CD4-positive, alpha-beta T cell treated with Interleukin-15 for 4 hours (primary cell): ENCODE measurements around the gene NLRP10.
A peak's percentile ranks its signal among the peaks of the same experiment; 100 is the strongest.
"Not testable (repeated sequence)": the region's sequence is repeated elsewhere in the genome, so short reads cannot be mapped to it uniquely, and the experiment has no call there.

Experiments
- DNase-seq: peaks from one replicate; pipeline ENCODE4 v3.0.0-alpha.2; 2020; ENCODE audit warnings: low spot score

The NLRP10 gene, protein sequence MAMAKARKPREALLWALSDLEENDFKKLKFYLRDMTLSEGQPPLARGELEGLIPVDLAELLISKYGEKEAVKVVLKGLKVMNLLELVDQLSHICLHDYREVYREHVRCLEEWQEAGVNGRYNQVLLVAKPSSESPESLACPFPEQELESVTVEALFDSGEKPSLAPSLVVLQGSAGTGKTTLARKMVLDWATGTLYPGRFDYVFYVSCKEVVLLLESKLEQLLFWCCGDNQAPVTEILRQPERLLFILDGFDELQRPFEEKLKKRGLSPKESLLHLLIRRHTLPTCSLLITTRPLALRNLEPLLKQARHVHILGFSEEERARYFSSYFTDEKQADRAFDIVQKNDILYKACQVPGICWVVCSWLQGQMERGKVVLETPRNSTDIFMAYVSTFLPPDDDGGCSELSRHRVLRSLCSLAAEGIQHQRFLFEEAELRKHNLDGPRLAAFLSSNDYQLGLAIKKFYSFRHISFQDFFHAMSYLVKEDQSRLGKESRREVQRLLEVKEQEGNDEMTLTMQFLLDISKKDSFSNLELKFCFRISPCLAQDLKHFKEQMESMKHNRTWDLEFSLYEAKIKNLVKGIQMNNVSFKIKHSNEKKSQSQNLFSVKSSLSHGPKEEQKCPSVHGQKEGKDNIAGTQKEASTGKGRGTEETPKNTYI

DNA sequence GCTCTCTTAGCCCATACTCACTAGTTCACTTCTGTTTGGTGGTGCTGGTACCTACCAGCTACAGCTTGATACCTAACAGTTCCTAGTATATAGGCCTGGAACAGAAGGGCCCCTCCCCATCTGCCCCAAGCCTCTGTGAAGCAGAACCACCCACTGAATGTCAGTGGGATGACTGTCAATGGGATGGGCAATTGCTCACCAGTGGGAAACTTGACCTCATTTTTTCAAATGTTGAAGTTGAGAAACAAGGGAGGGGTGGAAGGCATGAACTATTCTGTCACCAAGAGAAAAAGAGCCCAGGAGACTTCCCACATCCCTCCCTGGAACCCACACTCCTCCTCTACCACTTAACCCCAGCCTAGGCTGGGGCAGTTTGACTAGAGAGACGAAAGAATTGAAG, at the start of gene NLRP10:
Gene NLRP10 (minus strand): TSS at position 62 of the 400 bp plus-strand sequence. CDS start 1,952 bp downstream, outside the sequence.
- no peak for DNase-seq

DNA sequence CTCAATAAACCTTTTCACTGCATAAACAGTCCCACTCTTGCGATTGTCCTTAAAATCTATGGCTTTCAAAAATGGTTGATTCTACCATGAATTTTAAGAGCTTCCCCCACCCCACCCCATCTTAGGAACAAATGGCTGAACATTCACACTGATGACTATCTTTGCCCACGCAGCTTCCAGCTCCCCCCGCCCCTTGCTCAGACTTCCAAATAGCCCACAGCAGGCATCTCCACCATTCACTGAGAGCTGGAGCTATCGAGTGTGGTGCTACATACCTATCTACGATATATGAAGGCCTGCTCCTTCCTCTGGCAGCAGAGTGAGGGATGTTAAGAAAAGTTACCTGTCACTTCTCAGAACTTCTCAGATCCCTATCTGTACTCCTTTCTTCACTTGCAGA, 48.6 kb upstream of the NLRP10 start:
- DNase-seq: no peak

DNA sequence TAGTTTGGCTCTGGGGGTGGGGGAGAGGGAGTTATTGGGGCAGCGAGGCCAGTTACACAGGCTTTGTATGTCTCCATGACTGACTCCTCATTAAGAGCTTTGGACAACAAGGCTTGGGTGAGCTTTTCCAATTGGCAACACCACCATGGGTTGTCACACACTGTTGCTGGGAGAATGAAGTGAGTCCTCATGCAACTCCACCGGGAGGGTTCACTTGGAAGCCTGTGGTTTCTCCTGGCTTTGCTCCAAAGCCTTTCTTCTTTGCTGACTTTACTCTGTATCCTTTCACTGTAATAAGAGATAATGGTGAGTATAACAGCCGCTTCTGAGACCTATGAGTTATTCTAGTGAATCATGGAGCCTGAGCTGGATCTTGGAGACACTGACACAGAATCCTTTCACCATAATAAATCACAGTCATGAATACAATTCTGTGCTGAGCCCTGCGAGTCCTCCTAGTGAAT, 46.8 kb upstream of the NLRP10 start:
- DNase-seq: no peak

DNA sequence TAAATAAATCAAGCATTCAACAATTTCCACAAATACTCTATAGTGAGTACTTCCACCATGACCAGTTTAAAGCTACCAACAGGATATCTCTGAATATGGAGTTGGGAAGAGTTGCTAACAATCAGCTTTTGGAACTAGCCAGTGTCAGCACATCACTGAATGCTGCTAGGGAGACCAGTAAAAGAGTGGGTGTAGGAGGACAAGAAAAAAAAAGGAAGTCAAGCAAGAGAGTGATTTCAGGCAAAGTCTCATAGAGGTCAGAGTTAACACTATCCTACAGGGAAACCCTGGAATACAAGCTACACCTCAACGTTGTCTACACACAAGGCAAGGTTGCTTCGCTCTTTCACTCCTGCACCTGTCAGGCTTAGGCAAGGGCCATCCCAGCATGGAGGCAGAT, 46.1 kb upstream of the NLRP10 start:
- no peak for DNase-seq

DNA sequence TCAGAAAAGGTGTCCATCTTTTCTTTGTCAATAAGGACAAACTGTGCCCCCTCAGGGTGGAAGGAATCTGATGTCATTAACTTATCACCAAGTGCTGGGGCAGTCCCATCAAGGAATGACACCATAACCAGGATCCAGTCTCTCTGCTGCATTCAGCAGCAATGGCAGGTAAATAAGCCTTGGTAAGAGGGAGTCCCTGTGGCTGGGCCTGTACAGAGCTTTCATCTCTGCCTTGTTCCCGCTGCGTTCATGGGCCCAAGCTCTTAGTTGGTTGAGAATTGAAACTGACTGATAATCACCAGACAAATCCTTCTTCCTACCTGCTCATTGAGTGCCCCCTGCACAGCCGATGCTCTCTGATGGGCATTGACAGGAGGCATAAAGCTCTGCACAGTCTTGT, 44.6 kb upstream of the NLRP10 start:
- no peak for DNase-seq

DNA sequence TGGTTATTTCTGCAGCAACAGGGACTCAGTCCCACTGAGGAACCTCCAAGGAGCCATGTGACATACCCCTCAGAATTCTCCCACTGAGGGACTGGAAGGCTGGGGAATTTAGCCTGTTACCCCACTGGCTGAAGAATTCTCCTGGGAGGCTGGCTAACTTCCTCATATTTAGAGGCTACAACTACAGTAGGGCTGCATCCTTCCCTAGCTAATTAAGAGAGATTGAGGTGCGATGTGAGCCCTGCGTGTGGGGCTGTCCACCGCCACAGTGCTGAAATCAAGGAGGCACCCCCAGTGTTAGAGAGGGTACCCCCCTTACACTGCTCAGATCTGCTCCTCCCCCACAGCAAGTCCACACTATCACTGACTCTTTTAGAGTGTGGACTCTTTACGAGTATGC, 43.0 kb upstream of the NLRP10 start:
- no peak for DNase-seq

DNA sequence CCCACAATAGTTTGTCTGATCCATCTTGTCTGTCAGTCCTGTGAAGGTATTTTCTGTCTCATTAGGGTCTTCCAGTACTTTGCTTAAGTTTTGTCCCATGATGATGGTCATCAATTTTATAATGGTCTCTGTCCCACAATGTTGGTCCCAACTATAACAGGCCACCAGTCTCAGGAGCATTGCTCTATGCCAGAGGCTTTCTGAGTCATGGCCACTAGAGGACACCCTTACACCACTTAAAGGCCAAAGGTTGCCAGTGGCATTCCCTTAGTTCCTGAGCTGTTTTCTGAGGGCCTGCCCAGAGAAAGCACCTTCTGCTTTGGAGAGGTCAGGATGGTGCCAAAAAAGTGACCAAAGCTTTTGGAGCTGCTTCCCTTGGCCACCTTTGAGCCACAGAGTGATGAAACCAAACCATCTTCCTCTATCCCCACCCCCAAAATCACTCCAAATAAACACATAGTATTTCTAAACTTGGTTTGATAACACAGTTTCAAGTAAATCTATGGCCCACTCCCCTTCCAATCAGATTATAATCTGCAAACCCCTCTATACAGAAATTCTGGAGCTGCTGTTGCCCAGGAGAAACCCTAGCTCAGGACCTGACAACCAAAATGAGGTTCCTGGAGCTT, 41.2 kb upstream of the NLRP10 start:
- peak; percentile 54 for DNase-seq

DNA sequence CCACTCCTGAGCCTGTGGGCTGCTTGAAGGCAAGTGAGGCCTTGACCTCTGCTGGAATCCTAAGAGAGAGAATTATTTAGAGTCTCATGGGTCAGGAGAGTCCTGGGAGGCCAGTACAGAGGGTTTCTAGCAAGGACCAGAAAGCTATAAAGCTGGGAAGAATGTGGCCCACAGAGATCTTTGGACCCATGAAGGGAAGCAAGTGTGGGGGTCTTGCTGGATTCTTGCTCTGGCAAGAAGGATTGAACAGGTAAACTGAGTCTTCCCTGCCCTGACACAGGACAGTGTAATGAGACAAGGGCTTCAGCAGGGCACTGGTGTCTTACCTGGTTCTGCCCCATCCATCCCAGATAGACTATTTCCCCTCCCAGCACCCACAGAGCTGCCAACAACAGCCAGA, 40.3 kb upstream of the NLRP10 start:
- DNase-seq: no peak

DNA sequence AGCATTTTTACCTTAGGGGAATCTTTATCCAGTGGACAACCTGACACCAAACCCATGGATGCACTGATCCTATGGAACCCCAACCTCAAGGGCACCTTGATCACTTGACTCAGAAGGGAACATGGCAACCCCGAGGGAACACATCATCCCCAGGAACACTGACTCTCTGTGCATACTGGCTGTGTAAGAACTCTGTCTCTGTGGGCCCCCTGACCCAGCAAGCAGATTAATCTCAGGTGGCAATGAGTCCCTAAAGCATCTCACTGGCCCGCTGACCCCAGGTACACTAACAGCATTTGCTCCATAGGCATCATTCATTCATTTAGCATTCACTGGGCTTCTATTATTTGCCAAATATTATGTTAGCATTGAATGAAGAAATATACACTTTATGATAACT, 38.8 kb upstream of the NLRP10 start:
- no peak for DNase-seq

DNA sequence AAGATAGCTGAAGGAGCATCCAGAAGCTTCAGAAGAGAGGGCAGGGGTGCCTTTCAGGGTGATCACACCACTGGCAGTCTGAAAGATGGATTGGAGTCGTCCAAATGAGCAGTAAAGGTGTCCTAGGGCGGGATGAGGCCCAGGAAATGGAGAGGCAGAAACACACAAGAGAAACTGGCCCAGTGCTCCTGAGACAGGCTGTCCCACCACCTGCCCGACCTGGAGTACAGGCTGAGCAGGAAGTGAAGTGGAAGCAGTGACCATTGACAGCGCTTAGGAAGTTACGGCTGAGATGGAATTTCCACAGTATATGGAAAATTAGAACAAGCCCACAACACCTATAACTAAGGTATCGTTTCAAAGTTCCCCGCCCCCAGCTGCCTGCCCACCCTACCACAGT, 37.9 kb upstream of the NLRP10 start:
- no peak for DNase-seq

DNA sequence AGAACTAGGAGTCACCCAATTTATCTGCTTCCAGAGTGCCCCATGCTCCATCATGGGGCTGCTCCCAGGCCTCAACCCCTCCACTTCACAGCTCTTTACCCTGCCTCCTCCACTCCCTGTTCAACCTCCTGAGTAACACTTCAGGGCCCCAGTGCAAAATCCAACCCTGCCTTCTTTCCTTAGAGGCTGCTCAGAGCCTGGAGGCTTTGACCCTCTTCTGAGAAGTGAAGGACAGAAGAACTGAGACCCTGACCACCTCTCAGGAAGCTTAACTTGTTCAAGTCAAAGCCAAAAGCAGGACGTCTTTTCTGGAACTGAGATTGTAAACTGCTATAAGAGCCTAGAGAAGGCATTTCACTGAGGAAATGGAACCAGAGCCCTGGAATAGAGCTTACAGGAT, 37.4 kb upstream of the NLRP10 start:
- no peak for DNase-seq

DNA sequence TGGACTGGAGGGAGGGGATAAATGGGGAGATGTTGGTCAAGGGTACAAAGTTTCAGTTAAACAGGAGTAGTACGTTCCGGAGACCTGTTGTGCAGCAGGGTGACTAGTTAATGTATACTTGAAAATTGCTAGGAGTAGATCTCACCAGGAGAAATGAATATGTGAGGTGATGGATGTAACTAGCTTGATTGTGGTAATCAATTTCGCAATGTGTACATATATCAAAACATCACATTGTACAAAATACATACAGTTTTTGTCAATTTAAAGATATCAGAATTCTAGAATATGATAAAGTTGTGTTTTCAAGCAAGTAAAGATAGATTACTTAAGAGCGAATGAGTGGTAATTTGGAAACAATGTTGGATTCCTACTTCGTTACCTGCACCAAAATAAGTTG, 35.1 kb upstream of the NLRP10 start:
- no peak for DNase-seq

DNA sequence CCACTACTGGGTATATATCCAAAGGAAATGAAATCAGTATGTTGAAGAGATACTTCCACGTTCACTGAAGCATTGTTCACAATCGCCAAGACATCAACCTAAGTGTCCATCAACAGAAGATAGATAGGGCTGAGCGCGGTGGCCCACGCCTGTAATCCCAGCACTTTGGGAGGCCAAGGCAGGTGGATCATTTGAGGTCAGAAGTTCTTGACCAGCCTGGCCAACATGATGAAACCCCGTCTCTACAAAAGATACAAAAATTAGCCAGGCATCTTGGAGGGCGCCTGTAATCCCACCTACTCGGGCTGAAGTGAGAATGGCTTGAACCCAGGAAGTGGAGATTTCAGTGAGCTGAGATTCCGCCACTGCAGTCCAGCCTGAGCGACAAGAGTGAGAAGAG, 34.5 kb upstream of the NLRP10 start:
- no peak for DNase-seq

DNA sequence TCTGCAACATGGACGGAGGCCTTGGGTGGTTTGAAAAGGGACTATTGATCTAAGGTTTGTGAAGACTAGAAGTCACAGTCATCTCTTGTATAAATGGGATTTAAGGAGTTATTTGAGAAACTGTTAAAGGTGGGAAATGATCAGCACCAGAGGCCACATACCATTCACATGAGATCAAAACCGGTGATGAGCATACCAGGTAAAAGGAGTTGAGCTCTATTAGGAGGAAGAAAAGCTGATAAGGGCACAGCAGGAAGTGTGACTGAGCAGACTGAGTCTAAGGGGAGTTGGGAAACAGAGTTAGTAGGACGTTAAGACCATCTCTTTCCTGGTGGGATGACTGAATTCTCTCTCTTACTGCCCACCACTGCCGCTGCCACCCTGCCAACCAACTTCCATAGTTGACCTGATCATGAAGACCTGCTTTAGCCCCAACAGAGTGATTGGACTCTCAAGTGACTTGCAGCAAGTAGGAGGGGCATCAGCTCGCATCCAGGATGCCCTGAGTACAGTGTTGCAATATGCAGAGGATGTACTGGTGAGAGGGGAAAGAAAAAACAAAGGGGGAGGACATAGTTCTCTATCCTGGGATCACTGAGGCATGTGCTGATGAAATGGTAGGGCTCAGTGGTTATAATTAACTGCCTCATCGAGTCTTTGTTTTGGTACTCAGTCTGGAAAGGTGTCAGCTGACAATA, 29.5 kb upstream of the NLRP10 start:
- DNase-seq: no peak

DNA sequence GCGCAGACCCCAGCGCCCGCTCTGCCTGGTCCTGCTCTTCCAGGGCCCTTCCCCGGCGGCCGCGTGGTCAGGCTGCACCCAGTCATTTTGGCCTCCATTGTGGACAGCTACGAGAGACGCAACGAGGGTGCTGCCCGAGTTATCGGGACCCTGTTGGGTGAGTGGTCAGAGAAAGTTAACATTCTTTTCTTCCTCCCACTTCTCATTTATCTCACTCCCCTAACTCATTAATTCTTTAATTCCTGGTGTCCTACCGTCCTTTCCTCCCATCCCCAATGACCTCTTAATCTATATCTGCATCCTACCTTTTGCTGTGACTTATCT, 22.3 kb upstream of the NLRP10 start:
- not testable (repeated sequence) for DNase-seq

DNA sequence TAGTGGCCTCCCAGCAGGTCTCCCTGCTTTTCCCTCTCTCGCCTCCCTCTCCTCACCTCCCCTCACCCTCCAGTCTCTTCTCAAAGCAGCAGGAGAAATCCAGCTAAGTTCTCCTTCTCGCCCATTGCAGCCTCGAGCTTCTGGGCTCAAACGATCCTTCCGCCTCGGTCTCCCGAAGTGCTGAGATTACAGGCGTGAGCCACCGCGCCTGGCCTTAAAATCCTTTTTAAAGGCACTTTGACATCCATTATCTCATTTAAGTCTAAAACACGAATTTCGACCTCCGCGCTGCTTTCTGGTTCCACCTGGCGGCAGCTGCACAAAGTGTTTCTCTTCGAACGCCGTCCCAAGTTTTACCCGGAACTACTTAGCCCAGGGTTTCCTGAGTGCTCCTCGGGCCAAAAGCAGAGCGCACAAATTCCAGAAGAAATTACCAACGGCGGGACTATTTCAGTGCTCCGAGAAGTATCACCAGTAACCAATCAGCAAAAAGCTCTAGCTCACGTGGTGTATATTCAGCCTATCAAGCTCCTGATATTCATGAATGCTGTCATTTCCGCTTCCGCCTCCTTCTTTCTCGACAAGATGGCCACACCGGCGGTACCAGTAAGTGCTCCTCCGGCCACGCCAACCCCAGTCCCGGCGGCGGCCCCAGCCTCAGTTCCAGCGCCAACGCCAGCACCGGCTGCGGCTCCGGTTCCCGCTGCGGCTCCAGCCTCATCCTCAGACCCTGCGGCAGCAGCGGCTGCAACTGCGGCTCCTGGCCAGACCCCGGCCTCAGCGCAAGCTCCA, 21.7 kb upstream of the NLRP10 start, which contains the start of gene EIF3F:
Gene EIF3F (plus strand): TSS at position 570 of the 792 bp plus-strand sequence. CDS start 16 bp downstream, at position 586.
- peak; percentile 98 for DNase-seq

DNA sequence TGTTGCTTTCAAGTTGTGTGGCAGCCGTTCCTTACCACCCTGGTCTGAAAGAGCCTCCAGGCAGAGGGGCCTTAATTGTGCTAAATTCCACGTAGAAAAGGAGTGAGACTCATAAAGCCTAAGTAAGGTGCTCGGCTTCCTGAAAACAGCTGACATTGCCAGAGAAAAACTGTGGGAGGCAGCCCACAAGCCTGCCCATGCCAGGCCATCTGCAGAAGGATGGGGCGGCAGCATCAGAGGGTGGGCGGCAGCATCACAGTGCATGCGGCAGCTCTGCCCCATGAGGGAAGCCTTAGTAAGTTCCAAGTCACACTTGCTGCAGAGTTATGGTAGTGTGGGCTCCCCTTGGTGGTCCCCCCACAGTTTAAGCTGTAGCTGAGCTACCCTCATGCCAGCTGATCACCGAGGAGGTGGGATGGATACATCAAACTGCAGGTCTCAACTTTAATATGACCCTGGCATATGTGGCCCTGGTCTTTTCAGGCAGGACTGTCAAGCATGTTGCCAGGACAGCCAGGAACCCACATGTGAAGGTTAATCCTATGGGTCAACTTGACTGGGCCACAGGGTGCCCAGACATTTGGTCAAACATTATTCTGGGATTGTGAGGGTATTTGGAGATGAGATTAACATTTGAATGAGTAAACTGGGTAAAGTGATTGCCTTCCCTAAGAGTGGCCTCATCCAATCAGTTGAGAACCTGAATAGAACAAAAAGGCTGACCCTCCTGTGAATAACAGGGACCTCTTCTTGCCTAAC, 18.8 kb upstream of the NLRP10 start:
- DNase-seq: no peak

DNA sequence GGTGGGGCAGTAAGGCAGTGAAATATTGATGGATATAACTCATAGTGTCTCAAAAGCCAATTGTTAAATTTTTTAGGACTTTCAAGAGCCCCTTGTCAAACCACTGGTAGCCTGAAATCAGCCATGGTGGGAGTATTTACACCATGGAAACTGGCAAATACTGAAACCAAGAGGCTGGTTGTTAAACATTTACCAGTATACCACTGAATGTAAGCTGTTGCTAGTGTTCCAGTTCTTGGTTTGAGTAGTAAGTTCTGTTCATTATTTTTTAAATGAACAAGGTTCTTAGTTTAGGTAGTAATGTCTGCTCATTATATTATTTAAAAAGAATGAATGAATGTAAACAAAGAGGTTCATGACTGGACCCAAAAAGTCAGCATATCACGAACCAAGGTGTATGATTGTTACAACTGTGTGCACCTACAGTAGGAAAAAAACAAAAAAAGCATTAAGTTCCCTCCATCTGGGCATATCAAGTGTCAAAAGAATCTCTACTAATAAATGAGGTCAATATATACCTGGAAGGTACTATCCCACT, 17.4 kb upstream of the NLRP10 start:
- no peak for DNase-seq

DNA sequence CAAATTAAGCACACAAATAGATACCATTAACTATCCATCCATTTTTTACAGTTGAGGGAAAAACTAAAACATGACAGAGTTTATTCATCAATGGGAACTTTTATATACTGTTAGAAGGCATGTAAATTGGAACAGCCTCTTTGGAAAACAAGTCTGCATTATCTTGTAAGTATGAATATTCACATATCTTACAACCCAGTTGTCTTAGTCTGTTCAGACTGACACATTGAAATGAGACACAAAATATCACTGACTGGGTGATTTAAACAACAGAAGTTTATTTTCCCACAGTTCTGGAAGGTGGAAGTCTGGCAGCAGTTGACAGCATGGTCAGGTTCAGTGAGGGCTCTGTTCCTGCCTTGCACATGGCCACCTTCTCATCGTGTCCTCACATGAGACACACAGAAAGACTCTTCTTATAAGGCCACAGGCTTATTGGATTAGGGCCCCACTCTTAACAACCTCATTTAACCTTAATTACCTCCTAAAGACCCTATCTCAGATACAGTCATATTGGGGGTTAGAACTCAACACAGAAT, 16.4 kb upstream of the NLRP10 start:
- DNase-seq: no peak

DNA sequence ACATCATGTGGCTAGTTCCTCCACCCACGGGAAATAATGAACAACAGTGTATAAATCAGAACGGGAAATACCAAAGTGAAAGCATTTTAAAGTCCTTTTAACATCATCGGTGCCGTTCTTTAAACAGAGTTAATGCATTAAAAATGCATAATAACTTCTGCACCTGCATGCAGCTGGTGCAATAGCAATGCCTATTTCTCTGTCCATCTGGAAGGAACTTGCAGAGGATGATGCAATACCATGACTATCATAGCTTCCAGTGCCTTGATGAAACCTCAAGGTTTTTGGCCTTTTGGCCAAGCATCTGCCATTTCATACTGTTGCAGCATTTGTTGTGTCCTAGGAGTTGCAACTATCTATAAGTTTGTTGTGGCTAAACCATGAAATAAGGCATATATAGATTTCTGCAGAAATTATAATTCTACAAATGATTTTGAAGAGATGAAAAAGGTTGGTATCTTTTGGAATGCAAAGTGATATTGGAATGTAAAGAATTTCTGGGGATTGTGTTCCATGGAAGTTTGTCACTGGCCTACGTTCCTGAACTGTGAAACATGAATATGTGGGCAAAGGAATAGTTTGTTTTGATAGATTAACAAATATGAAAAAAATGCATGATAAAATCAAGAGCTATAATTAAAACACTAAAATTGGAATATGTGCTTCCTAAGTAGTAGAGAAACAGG, 12.1 kb upstream of the NLRP10 start:
- DNase-seq: no peak
